Measurements from ENCODE around the gene WDR44.
"Not testable (repeated sequence)": the region's sequence is repeated elsewhere in the genome, so short reads cannot be mapped to it uniquely, and the experiment has no call there.

WDR44 gene

GRCh38 chrX:118486693-118487092, 140.8 kb downstream of the WDR44 start:
- DNase-seq: not testable (repeated sequence)

- DNase-seq: no peak
Measured at GRCh38 chrX:118493016-118493415, 147.1 kb downstream of the WDR44 start.

DNA sequence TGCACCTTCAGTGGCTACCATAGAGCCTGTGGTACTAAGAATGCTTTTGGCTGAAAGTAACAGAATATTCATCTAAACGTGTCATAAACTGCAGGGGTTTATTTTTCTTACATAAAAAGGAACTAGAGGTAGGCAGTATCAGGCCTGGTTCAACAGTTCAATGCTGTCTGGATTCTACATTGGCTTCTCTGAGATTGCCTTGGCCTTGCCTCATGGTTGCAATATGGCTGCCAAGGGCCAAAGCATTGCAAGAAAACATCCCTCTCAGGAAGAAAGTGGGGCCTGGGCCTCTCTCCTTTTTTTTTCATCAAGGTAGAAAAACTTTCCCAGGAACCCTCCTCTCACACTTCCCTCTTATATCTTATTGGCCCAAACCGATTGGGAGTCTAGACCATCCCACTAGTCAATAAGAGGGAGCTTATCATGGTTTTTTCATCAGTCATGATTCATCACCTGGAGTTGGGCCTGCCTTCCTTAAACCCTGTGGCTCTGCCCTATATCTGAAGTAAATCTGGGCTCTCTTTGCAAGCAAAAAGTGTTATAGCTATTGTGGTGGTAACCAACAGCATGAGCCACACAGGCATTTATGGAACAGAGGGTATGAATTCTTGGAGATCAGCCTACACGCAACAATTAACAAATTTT, 147.9 kb downstream of the WDR44 start:
- no peak for DNase-seq

- peak; percentile 85 for DNase-seq
Measured at GRCh38 chrX:118495061-118495921, 149.4 kb downstream of the WDR44 start, which contains the start of gene DOCK11. Gene DOCK11, plus strand, starts transcription at chrX:118495815. Its CDS starts 157 bp downstream, at chrX:118495972.

- peak; percentile 86 for DNase-seq
Measured at GRCh38 chrX:118495958-118496762, 150.3 kb downstream of the WDR44 start.

DNA sequence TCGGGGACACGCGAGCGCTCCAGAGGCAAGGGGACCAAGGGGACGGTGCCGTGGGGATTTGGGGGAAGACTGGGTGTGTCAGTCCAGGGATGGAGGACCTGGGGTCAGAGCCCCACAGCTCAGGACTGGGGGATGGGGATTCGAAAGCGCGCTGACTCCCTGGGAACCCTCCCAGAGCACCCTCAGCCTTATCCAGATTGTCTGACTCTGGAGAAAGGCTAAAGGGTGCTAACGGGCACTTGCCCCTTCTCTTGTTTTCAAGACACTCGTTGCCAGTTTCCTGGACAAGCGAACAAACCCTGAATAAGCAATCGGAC, 150.8 kb downstream of the WDR44 start:
- no peak for DNase-seq

DNA sequence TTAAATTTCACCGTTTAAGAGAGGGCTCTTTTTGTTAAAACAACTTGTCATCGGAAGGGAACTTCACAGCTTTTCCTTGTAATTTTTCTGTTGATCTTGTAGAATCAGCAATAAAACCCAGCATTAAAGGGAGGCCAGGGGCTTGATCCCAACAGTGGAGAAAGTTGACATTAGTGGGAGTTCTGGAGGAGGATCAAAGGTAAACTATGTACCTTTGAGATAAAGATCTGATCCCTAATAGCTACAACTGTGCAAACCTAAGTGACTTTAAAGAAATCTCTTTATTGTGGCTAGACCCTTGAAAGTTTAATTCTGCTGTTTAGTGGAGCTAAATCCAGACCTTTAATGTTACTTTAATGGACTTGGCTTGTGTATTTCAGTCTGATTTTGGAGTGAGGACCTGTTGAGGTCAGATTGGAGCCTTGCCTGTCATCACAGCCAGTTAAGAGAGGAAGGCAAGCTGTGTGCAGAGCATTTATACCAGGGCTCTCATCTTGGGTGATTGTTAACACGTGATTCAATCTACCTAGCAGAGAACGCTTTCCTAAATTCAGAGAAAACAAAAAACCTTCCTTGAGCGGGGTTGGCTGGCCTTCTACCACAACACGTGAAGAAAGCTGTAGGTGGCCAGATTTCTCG, 151.4 kb downstream of the WDR44 start:
- DNase-seq: peak; percentile 48

- no peak for DNase-seq
Measured at GRCh38 chrX:118498351-118498750, 152.4 kb downstream of the WDR44 start.

DNA sequence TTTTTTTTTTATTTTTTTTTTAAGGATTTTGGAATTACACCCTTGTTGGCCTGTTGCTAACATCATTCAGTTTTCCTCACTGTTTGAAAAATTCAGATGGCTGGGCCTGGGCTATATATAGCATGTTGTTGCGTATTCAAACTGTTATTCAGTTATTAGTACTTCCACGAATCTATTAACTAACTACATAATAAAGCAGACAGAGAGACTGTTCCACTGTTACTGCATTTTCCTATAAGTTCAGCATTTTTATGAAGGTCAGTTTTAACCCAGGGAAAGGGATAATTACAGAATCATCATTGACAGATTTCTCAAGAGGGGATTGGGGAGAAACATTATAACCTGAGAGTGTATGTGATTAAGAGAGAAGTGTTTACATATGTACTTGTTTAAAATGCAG, 152.8 kb downstream of the WDR44 start:
- no peak for DNase-seq

DNA sequence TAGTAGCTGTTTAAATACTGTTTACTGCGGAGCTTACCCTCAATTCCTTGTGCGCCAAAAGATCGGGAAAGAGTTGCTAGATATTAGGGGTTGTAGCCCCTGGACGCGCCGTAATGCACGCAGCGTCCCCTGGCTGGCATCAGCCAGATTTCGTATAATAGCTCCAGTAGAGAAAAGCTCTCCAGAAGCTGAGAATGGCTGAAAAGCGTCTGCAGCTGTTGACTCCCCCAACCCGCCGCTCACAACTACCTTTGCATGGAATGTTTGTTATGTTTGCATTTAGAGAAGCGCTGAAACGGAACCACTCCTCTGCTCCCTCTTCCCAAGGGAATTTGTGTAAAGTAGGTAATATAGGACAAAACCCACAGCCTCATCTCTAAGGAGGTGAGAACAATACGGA, 153.4 kb downstream of the WDR44 start:
- DNase-seq: no peak

Measured in CD4-positive, alpha-beta T cell treated with Interleukin-4 for 4 hours (primary cell).